ENCODE results near the gene LEFTY2. TPM values are rescaled to one million over a fixed set of nuclear protein-coding genes. Genes with fewer than 3 reads are reported as not detected.

LEFTY2 gene
- total RNA-seq, 2 donors from 2014 or later: 0.70 to 0.90 TPM

- peaks cover 0 to 24% of the 10 kb centered on the region in 2 donors for H3K4me1 ChIP-seq
- H3K36me3 ChIP-seq: peaks cover 29% of the 10 kb centered on the region
- no peak for DNase-seq (ENCODE audit: low spot score)
- no peaks in the 10 kb centered on the region for H3K9me3 ChIP-seq
- H3K4me3 ChIP-seq: no peak overlapping the region
- no peak overlapping the region for H3K27ac ChIP-seq
- no peak for TF ChIP-seq CTCF (IDR thresholded peaks at IDR 0.05)
- no peaks in the 10 kb centered on the region for H3K27me3 ChIP-seq
These were observed 22.7 kb downstream of the LEFTY2 start for GRCh38 chr1:225918280-225918679.

GRCh38 chr1:225917536-225917935 is 23.5 kb downstream of the LEFTY2 start:
- TF ChIP-seq CTCF (IDR thresholded peaks at IDR 0.05): no peak
- no peaks in the 10 kb centered on the region for H3K27me3 ChIP-seq
- H3K4me1 ChIP-seq: peaks cover 0 to 17% of the 10 kb centered on the region in 2 donors
- no peak overlapping the region for H3K4me3 ChIP-seq
- peaks cover 29% of the 10 kb centered on the region for H3K36me3 ChIP-seq
- H3K27ac ChIP-seq: no peak overlapping the region
- no peaks in the 10 kb centered on the region for H3K9me3 ChIP-seq
- DNase-seq (ENCODE audit: low spot score): no peak

- TF ChIP-seq CTCF (IDR thresholded peaks at IDR 0.05): no peak
- no peak overlapping the region for H3K27ac ChIP-seq
- H3K9me3 ChIP-seq: no peaks in the 10 kb centered on the region
- H3K4me3 ChIP-seq: no peak overlapping the region
- no peak for DNase-seq (ENCODE audit: low spot score)
- no peaks in the 10 kb centered on the region for H3K27me3 ChIP-seq
- H3K36me3 ChIP-seq: peaks cover 28% of the 10 kb centered on the region
- peaks cover 0 to 15% of the 10 kb centered on the region in 2 donors for H3K4me1 ChIP-seq
These were observed 23.9 kb downstream of the LEFTY2 start for GRCh38 chr1:225917101-225917500.

GRCh38 chr1:225915538-225915991 is 25.5 kb downstream of the LEFTY2 start:
- Histone ChIP-seq H3K36me3 (peaks cover 13% of the 10 kb centered on the region), H3K4me1 (peaks cover 0 to 25% of the 10 kb centered on the region in 2 donors), H3K27ac (no peak overlapping the region), H3K27me3 (no peaks in the 10 kb centered on the region), H3K9me3 (no peaks in the 10 kb centered on the region), H3K4me3 (no peak overlapping the region)
- no peak for TF ChIP-seq CTCF (IDR thresholded peaks at IDR 0.05)
- DNase-seq (ENCODE audit: low spot score): no peak

- no peak for TF ChIP-seq CTCF (IDR thresholded peaks at IDR 0.05)
- Histone ChIP-seq H3K27ac (no peak overlapping the region), H3K9me3 (no peaks in the 10 kb centered on the region), H3K36me3 (peaks cover 7% of the 10 kb centered on the region), H3K4me1 (peaks cover 0 to 19% of the 10 kb centered on the region in 2 donors), H3K4me3 (no peak overlapping the region), H3K27me3 (no peaks in the 10 kb centered on the region)
- no peak for DNase-seq (ENCODE audit: low spot score)
These were observed 26.1 kb downstream of the LEFTY2 start for GRCh38 chr1:225914947-225915346.

- no peak for DNase-seq (ENCODE audit: low spot score)
- Histone ChIP-seq H3K4me3 (no peak overlapping the region), H3K36me3 (peaks cover 4% of the 10 kb centered on the region), H3K27ac (no peak overlapping the region), H3K4me1 (peaks cover 0 to 13% of the 10 kb centered on the region in 2 donors), H3K9me3 (no peaks in the 10 kb centered on the region), H3K27me3 (no peaks in the 10 kb centered on the region)
- no peak for TF ChIP-seq CTCF (IDR thresholded peaks at IDR 0.05)
These were observed 26.6 kb downstream of the LEFTY2 start for GRCh38 chr1:225914391-225914790.
